OCI-LY3 (cell line): ENCODE results near the gene EYS.
"Not testable (repeated sequence)": the region's sequence is repeated elsewhere in the genome, so short reads cannot be mapped to it uniquely, and the experiment has no call there.

ENCODE experiments used
- EZH2phosphoT487 ChIP-seq: fragments of 200-600 bp; shearing (Covaris generic); IDR thresholded peaks from 2 replicates; pipeline ENCODE4 v1.6.1; 2018; ENCODE audit warnings: antibody characterized with exemption, mixed run types, low read depth
- TF ChIP-seq, protein P1 (sequence below): fragments of 200-600, 300-600 bp; sonication (generic); IDR thresholded peaks from 2 replicates; pipeline ENCODE4 v1.5.1; 2014; ENCODE audit warnings: antibody characterized with exemption, low read length, low read depth

DNA sequence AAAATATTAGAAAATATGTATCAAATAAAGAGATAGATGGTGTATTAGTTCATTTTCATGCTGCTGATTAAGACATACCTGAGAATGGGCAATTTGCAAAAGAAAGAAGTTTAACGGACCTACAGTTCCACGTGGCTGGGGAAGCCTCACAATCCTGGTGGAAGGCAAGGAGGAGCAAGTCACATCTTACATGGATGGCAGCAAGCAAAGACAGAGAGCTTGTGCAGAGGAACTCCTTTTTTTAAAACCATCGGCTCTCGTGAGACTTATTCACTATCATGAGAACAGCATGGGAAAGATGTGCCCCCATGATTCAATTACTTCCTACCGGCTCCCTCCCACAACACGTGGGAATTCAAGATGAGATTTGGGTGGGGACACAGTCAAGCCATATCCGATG is 223.4 kb downstream of the EYS start:
- TF ChIP-seq, protein P1, sequence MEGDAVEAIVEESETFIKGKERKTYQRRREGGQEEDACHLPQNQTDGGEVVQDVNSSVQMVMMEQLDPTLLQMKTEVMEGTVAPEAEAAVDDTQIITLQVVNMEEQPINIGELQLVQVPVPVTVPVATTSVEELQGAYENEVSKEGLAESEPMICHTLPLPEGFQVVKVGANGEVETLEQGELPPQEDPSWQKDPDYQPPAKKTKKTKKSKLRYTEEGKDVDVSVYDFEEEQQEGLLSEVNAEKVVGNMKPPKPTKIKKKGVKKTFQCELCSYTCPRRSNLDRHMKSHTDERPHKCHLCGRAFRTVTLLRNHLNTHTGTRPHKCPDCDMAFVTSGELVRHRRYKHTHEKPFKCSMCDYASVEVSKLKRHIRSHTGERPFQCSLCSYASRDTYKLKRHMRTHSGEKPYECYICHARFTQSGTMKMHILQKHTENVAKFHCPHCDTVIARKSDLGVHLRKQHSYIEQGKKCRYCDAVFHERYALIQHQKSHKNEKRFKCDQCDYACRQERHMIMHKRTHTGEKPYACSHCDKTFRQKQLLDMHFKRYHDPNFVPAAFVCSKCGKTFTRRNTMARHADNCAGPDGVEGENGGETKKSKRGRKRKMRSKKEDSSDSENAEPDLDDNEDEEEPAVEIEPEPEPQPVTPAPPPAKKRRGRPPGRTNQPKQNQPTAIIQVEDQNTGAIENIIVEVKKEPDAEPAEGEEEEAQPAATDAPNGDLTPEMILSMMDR: not testable (repeated sequence)
- TF ChIP-seq EZH2phosphoT487: not testable (repeated sequence)
